Activated CD4-positive, CD25-positive, alpha-beta regulatory T cell (primary cell): Measurements from ENCODE around the gene CCT4.
"Not testable (repeated sequence)": the region's sequence is repeated elsewhere in the genome, so short reads cannot be mapped to it uniquely, and the experiment has no call there.

Source experiments
- DNase-seq, 4 experiments: peaks; one replicate each; lab custom pipeline; 2025; lab: John Stamatoyannopoulos, UW

Gene CCT4

DNA sequence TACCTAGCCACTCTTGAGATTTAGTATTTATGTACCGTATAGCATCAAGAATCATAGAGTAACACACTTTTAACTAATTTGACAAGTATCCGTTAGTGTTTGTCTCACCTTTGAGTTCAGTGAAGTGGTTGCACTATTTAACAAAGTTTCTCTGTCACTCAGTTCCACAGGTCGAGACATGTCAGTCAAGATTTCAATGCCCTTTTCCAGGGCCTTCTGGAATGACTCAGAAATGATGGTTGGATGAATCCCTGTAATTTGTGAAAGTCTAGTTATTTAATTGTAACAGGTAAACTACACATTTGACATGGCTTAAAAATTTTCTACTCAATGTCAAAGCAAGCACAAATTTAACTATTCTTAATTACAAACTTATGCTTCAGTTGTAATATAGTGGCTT lies 9.7 kb downstream of the CCT4 start:
- DNase-seq, result no peak

DNA sequence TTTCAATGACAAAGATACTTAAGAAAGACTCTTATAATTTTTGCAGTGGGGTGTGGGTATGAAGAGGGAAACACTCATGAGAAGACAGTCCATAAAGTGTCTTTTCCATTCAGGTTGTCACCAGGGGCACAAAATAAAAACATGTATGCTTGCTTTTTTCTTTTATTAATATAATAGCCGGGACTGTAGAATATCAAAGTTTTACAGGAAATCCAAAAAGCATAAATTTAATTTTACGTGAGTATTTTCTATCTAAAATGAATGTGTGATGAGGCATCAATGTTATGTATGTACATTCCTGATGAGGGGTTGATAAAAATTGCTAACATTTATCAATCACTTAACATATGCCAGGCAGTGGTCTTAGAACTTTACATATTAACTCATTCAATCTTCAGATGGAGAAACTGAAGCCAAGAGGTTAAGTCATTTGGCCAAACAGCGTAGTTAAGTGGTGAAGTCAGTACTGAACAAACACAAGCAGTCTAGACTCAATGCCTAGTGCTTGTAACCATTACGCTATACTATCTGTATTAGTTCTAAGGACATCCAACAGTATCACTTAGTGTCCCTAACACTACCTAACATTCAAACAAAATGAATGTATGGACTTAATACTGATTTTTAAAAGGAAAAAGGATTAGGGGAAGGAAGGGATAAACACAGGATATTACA lies 10.7 kb downstream of the CCT4 start:
- no peak for DNase-seq

DNA sequence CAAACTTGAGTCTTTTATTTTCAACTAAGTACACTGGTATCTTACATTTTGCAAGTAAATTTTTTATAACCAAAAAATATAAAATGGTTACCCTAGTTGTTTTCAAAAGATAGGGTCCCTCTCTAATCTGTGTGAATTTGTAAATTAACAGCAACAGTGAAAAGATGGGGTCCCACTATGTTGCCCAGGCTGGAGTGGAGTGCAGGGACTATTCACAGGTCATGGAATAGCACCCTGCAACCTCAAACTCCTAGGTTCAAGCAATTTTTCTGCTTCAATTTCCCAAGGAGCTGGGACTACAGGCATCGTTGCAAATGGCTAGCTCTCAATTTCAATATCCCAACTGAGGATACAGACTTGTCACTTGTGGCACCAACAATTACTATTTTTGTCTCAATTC lies 12.1 kb downstream of the CCT4 start:
- DNase-seq, result no peak

DNA sequence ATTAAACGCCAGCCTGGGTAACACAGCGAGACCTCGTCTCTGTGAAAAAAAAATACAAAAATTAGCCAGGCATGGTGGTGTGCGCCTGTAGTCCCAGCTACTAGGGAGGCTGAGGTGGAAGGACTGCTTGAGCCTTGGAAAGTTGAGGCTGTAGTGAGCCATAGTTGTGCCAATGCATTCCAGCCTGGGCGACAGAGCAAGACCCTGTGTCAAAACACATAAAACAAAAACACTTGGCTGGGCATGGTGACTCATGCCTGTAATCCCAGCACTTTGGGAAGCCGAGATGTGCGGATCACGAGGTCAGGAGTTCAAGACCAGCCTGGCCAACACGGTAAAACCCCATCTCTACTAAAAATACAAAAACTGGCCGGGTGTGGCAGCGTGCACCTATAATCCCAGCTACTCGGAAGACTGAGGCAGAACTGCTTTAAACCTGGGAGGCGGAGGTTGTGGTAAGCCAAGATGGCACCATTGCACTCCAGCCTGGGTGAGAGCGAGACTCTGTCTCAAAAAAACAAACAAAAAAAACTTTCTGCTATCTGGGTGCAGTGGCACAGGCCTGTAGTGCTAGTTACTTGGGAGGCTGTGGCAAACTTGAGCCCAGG lies 21.9 kb downstream of the CCT4 start:
- DNase-seq, result not testable (repeated sequence)

DNA sequence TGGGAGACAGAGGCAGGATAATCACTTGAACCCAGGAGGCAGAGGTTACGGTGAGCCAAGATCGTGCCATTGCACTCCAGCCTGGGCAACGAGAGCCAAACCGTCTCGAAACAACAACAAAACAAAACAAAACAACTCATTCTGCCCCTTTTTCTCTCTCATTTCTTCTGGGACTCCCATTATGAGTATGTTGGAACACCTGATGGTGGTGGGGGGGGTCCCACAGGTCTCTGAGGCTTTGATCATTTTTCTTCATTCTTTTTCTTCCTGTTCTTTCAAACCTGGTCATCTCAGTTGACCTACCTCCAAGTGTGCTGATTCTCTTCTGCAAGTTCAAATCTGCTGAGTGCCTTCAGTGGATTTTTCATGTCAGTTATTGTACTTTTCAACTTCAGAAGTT lies 26.4 kb downstream of the CCT4 start:
- no peak for DNase-seq

- no peak for DNase-seq
These were observed 31.2 kb downstream of the CCT4 start for GRCh38 chr2:61857224-61857623.

GRCh38 chr2:61855318-61855613 lies 33.2 kb downstream of the CCT4 start:
- DNase-seq, result no peak

- DNase-seq, result peak; percentile 63 to 79 (median 76)
These were observed 33.7 kb downstream of the CCT4 start for GRCh38 chr2:61854564-61855317.

GRCh38 chr2:61853847-61854563 lies 34.5 kb downstream of the CCT4 start, which contains the start of gene FAM161A:
Gene FAM161A (minus strand): TSS chr2:61854060. CDS start chr2:61854041, 19 bp downstream.
- DNase-seq, result peak; percentile 33 to 50 (median 48)

DNA sequence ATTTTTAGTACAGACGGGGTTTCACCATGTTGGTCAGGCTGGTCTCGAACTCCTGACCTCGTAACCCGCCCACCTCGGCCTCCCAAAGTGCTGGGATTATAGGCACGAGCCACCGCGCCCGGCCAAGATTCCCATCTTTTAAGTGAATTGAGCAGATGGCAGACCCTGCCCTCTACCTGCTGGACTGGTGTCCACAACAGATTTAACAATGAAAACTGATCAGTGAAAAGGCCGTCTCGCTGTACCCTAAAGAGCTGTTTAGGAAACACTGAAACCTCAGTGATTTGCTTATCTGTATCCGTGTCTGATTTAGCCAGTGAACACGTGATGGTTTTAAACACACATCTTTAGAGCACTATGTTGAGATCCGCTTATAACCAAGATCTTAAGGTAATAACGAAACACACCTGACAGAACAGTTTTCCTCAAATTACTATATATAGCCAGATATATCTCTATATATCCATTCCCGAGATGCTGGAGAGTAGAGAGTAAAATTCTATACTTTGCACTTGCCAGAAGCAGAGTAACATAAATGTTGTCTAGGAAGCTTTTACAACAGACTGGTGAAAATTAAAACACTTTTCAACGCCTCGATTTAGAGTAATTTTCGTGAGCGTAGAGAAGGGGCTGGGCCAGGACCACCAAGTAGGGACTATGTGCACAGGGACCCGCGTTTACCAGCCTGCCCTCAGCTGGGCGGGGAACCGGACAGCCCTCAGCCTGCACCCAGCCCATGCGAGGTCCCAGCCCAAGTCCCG lies 35.2 kb downstream of the CCT4 start:
- no peak for DNase-seq

GRCh38 chr2:61851270-61851669 lies 37.2 kb downstream of the CCT4 start:
- DNase-seq, result not testable (repeated sequence)

DNA sequence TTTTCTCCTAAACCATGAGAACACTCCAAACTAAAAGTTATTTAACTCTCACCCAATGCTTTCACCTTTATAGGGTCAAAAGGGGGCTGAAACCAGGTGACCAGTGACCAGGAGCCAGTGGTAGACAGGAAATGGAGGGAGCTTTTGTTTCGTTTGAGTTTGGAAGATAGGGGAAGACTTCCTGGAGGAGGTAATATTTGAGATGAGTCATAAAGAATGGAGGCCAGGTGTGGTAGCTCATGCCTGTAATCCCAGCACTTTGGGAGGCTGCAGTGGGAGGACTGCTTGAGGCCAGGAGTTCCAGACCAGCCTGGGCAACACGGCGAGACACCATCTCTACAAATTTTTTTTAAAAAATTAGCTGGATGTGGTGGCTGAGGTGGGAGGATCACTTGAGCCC lies 43.1 kb downstream of the CCT4 start:
- no peak for DNase-seq

GRCh38 chr2:61841286-61841685 lies 47.2 kb downstream of the CCT4 start:
- DNase-seq, result no peak

DNA sequence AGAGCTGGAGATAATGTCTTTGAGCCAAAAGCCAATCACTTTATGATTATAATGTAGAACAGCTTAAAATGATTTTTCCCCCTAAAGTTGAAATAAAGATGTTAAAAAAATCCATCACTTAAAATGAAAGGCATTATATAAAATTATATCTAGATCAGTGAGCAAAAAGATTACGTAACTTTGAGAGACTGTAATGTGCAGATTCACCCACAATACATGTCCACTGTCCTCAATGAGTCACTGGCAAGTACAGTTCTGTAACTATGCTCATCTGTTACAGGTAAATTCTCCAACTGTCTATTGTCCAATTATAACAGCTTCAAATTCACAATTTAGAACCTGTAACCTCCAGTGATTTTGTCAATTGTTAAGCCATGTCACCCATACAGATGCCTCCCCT lies 53.6 kb downstream of the CCT4 start:
- DNase-seq, result no peak

- DNase-seq, result no peak
These were observed 54.5 kb downstream of the CCT4 start for GRCh38 chr2:61833971-61834370.

- DNase-seq, result no peak
These were observed 56.1 kb downstream of the CCT4 start for GRCh38 chr2:61832183-61832841.

GRCh38 chr2:61822255-61822654 lies 66.2 kb downstream of the CCT4 start:
- no peak for DNase-seq
